Inflammatory macrophage treated with lipopolysaccharide for 4 hours (primary cell): ENCODE data around the gene NDUFS2.

Experiments used
- DNase-seq: peaks from one replicate; pipeline ENCODE4 v3.0.0-alpha.2; 2020

The NDUFS2 gene

DNA sequence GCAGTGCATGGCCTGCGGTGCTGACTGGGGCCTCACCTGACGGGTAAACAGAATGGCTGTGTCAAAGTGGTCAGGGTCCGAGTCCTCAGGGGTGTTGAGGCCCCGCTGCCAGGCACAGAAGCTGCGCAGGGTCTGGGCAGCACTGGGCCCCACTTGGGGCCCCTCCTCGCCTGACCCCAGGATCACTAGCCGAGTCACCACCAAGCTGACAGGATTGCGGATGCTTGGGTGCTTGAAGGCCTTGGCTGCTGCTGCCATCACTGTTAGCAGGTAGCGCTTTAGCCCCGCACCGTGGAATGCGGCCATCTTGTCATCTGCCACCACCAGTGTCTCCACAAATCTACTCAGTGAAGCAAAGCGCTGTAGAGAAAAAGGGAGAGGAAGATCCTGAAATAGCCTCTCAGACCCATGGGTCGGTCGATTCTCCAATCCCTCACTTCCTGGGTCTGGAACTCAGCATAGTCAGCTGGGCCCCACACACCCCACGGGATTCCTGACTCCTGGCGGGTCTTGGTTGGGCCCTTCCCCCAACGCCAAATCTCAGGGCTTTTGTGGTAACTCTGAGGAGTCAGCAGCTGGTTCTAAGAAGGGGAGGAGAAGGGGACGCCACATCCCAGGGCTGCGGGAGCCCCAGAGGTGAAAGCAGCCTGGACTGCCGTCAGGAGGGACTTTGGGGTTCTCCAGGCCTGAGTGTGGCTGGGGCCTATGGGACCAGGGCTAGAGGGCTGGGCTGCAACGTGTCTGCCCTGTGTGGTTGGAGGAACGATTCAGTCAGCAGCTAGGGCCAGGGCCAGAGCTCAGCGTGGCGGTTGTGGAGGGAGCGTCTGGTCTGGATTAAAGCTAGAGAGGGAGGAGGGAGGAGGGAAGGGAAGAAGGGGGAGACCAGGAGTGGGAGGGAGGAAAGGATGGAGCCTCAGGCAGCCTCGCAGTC, 5.4 kb upstream of the NDUFS2 start:
- no peak for DNase-seq

DNA sequence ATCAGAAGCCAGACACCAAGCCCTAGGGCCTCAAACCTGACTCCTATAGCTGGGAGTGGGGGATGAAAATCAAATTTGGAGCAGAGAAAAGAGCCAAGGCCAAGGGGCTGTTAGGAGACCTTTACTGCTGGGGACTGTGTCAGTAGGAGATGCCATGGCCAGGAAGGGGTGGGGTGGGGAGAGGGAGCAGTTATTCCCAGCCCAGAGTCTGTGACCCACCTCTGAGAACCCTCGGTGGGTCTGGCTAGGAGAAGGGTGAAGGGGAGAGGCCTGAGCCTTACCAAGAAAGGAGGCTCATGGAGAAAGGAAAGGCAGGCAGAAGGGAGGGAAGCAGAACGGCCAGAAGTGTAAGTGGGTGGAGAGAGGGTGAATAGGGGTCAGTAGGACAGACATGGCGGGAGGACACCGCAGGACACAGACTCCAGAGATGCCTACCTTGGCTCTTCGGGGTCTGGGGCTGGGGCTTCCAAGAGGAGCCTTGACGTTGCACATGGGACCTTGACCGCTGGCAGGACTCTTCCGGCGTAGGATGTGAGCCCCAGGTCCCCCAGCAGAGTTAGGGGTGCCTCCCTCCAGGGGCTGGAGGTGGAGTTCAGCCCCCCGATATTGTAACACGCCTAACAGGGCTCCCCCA, 4.5 kb upstream of the NDUFS2 start:
- no peak for DNase-seq

DNA sequence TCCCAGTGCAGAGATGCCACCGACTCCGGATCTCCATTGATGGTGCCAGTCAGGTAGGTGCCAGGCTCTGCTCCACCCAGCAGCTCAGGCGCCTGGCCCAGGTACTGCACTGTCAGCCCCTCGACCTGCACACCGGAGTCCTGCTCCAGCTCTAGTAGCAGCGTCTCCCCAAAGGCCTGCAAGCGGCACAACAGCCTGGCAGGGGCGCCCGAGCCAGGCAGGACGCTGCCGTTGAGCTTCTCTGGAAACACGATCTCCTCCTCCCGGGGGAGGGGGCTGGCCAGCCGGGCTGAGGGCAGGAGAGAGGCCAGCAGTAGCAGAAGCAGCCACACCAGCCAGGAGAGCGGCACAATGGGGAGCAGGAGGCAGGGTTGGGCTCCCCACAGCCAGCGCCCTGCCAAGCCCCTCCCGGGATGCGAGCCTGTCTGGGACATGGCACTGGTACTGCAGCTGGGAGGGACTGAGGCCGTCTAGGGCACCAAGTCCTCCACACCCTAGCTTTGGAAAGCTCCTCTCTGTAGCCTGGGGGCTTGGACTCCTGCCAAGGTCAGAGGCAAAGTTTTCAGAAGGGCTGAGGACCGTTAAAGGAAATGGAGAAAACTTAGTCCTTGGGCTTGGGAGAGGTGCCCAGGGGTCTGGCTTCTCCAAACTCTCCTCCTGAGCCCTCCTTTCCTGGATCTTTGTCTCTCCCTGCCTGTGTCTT, 3.8 kb upstream of the NDUFS2 start:
- no peak for DNase-seq

DNA sequence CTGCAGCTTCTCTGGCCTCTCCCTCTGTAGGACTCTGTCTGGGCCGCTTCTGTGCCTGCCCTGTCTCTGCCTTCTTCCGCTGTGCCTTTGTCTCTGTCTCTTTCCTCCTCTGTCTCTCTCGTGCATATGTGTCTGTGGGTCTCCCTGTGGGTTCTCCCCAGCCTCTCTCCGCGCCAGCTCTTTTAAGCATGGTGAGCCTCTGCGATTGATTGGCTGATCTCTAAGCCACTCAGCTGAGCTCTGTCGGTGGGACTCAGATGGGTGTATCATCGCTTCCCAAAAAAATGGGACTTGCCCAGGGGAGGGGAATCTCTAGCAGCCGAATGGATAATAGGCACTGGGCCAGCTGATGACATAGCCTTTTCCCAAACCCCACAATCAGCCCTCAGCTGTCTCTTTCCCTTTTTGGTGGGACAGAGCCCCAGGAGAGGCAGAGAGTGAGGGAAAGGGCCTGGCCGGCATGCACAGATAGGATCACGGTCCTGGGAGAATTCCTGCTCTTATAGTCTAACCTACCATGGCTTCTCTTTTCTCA, 3.2 kb upstream of the NDUFS2 start, which contains the start of gene ADAMTS4:
Gene ADAMTS4 (minus strand): TSS at position 158 of the 535 bp plus-strand sequence. CDS start 427 bp downstream, outside the sequence.
- DNase-seq = no peak

GRCh38 chr1:161199506-161200139, 2.5 kb upstream of the NDUFS2 start:
- DNase-seq = no peak

DNA sequence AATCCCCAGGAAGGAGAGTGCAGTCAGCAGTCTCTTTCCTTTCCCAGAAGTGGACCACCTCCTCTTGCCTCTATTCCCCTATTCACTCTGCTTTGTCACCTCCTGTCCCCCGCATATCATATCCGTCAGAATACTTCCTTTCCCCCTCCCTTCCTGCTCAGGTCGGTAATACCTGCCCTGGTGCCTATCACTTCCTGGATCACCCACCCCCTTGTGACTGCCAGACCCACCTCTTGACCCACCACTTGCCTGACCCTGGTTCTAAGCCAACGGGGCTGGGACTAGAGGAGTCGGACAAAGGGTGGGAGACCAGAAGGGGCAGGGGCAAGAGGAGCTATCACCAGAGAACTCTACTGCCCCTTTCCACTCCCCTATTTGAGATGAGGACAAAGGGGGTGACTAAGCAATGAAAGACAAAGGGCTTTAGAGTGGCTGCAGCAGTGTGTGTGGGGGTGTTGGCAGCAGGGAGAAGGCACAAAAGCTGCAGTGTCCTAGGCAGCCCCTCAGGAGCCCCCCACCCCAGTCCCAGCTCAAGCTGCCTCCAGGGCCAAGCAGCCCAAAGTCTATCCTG, 1.7 kb upstream of the NDUFS2 start:
- DNase-seq = no peak

DNA sequence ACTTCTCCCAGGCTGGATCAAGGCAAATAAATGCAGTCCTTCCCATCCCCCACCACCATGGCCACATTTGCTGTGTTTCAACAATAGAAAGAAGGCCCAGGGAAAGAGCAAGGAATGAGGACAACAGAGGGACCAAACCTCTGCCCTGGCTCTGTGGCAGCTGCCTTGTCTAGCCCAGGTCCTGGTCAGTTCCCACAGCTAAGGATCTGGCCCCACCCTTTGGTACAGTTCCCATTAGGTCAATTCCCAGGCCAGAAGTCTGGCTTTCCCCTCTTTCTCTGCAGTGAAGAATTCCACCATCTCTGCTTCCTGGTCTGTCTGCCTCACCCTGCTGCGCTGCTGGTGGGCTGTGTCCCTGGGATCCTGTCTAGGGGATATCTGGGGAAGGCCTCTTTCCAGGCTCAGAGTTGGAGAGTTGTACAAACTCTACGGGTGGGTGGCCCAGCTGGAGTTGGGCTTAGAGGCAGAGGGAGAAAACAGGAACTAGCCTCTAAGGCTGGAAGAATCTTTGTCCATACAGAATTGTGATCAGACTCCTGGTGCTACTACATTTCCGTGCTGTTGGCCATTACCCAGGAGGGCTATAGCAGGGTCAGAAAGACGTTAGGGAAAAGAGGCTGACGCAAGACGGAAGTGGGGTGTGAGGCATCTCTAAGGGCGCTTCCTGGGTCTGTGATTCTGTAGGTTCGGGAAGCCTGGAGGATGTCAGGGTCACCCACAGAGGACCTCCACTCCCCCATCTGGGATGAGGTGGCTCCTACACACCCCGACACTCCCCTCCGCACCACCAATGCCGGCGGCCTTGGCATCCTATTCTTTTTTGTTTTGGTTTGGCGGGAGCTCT, 953 bp upstream of the NDUFS2 start:
- DNase-seq = peak; percentile 66

GRCh38 chr1:161206411-161207140, 4.4 kb downstream of the NDUFS2 start:
- DNase-seq = no peak

DNA sequence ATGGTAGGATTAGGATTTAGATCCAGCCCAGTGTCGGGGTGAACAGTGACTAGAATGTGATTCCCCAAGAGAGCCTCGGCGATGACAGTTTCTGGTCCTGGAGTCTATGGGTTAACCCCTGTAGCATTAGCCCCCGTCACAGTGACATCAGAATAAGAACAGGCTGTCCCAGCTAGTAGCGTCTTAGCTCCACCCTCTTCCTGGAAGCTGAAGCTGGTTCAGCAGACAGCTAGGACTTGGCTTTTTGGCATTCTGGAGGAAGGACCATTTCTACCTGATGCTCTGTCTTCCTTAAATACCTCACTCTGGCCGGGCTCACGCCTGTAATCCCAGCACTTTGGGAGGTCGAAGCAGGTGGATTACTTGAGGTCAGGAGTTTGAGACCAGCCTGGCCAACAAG, 5.0 kb downstream of the NDUFS2 start:
- DNase-seq = no peak

DNA sequence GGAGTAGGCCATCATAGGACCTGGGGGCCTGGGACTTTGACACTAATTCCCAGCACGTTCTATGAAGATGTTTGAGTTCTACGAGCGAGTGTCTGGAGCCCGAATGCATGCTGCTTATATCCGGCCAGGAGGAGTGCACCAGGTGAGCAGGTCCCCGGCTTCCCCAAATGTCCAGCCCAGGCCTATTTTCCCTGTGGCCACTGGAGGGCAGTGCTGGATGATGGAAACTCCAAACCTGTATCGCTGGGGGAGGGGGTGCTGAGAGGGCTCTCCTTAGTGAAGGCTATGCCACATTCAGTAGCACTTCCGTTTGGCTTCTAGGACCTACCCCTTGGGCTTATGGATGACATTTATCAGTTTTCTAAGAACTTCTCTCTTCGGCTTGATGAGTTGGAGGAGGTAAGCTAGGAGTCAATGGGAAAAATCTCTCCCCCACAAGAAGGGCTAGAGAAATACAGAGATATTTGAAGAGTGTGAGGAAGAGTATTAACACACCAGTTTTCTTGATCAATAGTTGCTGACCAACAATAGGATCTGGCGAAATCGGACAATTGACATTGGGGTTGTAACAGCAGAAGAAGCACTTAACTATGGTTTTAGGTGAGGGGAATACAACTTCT, 7.7 kb downstream of the NDUFS2 start:
- peak; percentile 78 for DNase-seq

- DNase-seq = peak; percentile 83
Measured at GRCh38 chr1:161214369-161214768, 12.2 kb downstream of the NDUFS2 start.

- DNase-seq = peak; percentile 94
Measured at GRCh38 chr1:161215076-161215475, 12.9 kb downstream of the NDUFS2 start, which contains the start of gene FCER1G. Gene FCER1G (plus strand): TSS chr1:161215295. CDS start chr1:161215322, 27 bp downstream.

GRCh38 chr1:161216945-161217712, 15.0 kb downstream of the NDUFS2 start:
- peak; percentile 99 for DNase-seq

- peak; percentile 35 for DNase-seq
Measured at GRCh38 chr1:161217831-161218230, 15.7 kb downstream of the NDUFS2 start.

DNA sequence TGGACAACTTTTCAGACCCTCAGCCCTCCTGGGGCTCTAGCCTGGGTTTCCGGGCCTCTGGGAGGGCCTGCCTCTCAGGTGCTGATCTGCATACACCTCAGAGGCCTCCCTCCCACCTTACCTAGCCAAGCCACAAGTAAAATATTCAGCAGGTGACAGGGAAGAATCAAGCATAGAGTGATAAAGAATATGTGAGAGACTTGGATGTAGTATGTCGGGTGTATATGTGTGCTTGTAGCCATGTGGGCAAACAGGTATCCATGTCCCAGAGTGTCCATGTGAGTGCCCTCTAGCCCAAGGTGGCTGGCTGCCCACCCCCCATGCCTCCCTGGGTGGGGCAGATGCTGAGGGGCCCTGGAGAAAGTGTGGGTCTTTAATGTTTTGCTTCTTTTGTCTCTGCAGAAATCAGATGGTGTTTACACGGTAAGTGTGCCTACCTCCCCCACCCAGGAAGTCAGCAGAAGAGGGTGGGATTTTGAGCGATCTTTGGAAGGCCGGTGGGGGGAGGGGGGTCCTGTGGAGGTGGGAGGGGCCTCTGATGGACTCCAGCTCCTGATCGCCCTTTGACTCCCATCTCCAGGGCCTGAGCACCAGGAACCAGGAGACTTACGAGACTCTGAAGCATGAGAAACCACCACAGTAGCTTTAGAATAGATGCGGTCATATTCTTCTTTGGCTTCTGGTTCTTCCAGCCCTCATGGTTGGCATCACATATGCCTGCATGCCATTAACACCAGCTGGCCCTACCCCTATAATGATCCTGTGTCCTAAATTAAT, 16.3 kb downstream of the NDUFS2 start:
- no peak for DNase-seq

DNA sequence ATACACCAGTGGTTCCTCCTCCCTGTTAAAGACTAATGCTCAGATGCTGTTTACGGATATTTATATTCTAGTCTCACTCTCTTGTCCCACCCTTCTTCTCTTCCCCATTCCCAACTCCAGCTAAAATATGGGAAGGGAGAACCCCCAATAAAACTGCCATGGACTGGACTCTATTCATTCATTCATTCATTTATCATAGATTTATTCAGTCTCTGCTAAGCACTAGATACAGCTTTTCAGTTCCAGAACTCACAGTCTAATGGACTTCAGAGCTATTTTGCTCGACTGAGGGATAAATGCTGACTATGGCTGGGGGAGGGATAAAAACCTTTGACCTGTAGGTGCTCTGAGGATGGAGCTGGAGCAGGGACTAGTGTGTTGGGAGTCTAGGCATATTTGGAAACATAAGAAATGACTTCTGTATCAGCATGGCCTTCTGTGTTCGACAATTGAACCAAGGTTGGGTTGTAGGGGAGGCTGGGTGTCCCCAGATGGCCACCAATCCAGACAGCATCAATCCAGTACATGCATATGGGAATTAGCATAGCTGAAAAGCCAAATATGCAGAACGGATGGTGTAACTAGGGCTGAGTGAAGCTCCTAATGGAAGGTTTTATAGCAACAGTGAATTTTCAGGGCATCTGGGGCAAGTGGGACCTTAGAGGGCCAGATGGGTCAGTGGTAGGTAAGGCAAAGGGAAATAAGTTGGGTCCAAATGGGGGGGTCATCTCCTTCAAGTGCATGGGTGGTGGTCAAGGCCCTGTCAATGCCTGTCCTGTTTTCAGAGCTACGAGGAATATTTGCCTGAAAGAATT, 17.1 kb downstream of the NDUFS2 start:
- no peak for DNase-seq

DNA sequence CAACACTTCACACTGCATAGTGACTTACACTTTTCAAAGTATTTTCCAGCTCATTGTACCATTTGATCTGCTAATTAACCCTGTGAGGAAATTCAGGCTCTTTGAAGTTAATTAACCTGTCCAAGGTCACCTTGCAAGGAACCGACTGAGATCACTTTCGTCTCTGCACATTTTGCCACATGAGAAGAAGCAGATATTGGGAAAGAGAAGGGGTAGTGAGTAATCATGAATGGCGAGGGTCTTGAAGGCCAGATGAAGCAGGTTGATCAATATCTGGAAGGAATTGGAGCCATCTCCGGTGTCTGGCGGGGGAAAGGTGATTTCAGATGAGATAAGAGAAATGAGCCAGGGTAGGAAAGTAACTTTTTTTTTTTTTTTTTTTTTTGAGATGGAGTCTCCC, 17.8 kb downstream of the NDUFS2 start:
- no peak for DNase-seq
